ENCODE data around the gene CPPED1.
A peak's percentile ranks its signal among the peaks of the same experiment; 100 is the strongest.

CPPED1 gene

GRCh38 chr16:12803203-12804093, at the start of gene CPPED1:
CPPED1 (minus strand) TSS chr16:12803887; CDS start chr16:12803776, 111 bp downstream.
- H3K27me3 Mint-ChIP-seq (ENCODE audit: low read depth), result peaks cover 3% of the 10 kb centered on the region
- peak within 1 kb of the TSS; percentile 83 to 93 (median 91) for H3K27ac Mint-ChIP-seq
- peaks cover 17% of the 10 kb centered on the region for H3K4me1 Mint-ChIP-seq
- H3K4me3 Mint-ChIP-seq, result peak within 1 kb of the TSS; percentile 92 to 96 (median 93)
- no peak for TF ChIP-seq CTCF (IDR thresholded peaks at IDR 0.05; ENCODE audit: unreplicated experiment in 3 of 3)
- no peaks in the 10 kb centered on the region for H3K36me3 Mint-ChIP-seq (ENCODE audit: low read depth)
- H3K9me3 Mint-ChIP-seq, result no peaks in the 10 kb centered on the region

DNA sequence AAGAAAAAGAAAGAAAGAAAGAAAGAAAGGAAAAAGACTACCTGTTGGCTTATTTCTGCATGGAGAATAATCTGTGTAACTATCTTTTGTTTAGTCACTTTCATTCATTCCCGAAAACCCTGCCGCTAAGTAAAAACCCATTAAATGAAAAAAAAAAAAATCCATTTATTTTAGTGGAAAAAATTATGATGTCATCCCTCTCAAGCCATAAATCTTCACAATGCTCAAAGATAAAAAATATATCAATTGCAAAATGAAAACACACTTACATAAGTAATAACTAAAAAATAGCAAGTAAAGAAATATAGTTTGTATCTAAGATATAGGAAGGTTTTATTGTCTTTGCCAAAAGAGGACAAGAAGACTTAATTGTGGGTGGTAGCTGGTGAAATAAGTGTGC, 46.5 kb upstream of the CPPED1 start:
- no peak for TF ChIP-seq CTCF (IDR thresholded peaks at IDR 0.05; ENCODE audit: unreplicated experiment in 3 of 3)
- Mint-ChIP-seq H3K27ac (no peak overlapping the region), H3K9me3 (peaks cover 3% of the 10 kb centered on the region), H3K36me3 (ENCODE audit: low read depth) (no peaks in the 10 kb centered on the region), H3K27me3 (ENCODE audit: low read depth) (peaks cover 5% of the 10 kb centered on the region), H3K4me3 (no peak overlapping the region), H3K4me1 (no peaks in the 10 kb centered on the region)

DNA sequence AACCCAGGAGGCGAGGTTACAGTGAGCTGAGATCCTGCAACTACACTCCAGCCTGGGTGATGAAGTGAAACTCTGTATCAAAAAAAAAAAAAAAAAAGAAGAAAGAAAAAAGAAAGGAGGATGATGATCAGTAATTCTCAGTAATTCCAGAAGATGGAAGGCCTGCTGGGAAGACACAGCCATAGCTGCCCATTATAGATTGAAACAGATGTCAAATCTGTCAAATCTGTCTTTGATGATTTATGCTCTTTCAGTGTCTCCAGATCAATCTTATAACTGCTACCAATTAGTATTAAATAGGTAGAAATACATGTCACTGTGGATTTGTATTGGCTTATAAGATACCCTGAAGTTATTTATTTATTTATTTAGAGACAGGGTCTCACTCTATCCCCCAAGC, 42.9 kb upstream of the CPPED1 start:
- Mint-ChIP-seq H3K4me3 (no peak overlapping the region), H3K27me3 (ENCODE audit: low read depth) (peaks cover 5% of the 10 kb centered on the region), H3K27ac (no peak overlapping the region), H3K9me3 (peaks cover 2% of the 10 kb centered on the region), H3K36me3 (ENCODE audit: low read depth) (no peaks in the 10 kb centered on the region), H3K4me1 (no peaks in the 10 kb centered on the region)
- TF ChIP-seq CTCF (IDR thresholded peaks at IDR 0.05; ENCODE audit: unreplicated experiment in 3 of 3), result no peak

- H3K27ac Mint-ChIP-seq, result no peak overlapping the region
- H3K9me3 Mint-ChIP-seq, result peaks cover 2% of the 10 kb centered on the region
- TF ChIP-seq CTCF (IDR thresholded peaks at IDR 0.05; ENCODE audit: unreplicated experiment in 3 of 3), result no peak
- H3K4me3 Mint-ChIP-seq, result no peak overlapping the region
- no peaks in the 10 kb centered on the region for H3K4me1 Mint-ChIP-seq
- no peaks in the 10 kb centered on the region for H3K27me3 Mint-ChIP-seq (ENCODE audit: low read depth)
- H3K36me3 Mint-ChIP-seq (ENCODE audit: low read depth), result no peaks in the 10 kb centered on the region
Measured at GRCh38 chr16:12845282-12845681, 41.6 kb upstream of the CPPED1 start.

- Mint-ChIP-seq H3K4me1 (no peaks in the 10 kb centered on the region), H3K27ac (no peak overlapping the region), H3K36me3 (ENCODE audit: low read depth) (no peaks in the 10 kb centered on the region), H3K27me3 (ENCODE audit: low read depth) (no peaks in the 10 kb centered on the region), H3K9me3 (peaks cover 18% of the 10 kb centered on the region), H3K4me3 (no peak overlapping the region)
- no peak for TF ChIP-seq CTCF (IDR thresholded peaks at IDR 0.05; ENCODE audit: unreplicated experiment in 3 of 3)
Measured at GRCh38 chr16:12837756-12838155, 34.1 kb upstream of the CPPED1 start.

DNA sequence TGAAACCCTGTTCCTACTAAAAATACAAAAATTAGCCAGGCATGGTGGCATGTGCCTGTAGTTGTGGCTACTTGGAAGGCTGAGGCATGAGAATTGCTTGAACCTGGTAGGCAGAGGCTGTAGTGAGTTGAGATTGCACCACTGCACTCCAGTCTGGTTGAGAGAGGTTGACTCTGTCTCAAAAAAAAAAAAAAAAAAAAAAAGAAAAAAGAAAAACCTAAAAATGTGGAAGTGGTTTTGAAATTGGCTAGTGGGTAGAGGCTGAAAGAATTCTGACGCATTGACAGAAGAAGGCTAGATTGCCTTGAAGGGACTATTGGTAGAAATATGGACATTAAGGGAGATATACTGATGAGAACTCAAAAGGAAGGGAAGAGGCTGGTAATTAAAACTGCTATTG, 33.6 kb upstream of the CPPED1 start:
- no peaks in the 10 kb centered on the region for H3K36me3 Mint-ChIP-seq (ENCODE audit: low read depth)
- no peak overlapping the region for H3K27ac Mint-ChIP-seq
- H3K4me1 Mint-ChIP-seq, result no peaks in the 10 kb centered on the region
- H3K27me3 Mint-ChIP-seq (ENCODE audit: low read depth), result no peaks in the 10 kb centered on the region
- TF ChIP-seq CTCF (IDR thresholded peaks at IDR 0.05; ENCODE audit: unreplicated experiment in 3 of 3), result no peak
- peaks cover 18% of the 10 kb centered on the region for H3K9me3 Mint-ChIP-seq
- H3K4me3 Mint-ChIP-seq, result no peak overlapping the region
